GM12891 (cell line): ENCODE data around the gene AMZ2.
"Not testable (repeated sequence)": the region's sequence is repeated elsewhere in the genome, so short reads cannot be mapped to it uniquely, and the experiment has no call there.

Experiments used
- PAX5 ChIP-seq: IDR thresholded peaks from 2 replicates; pipeline ENCODE4 v1.6.1; 2011; ENCODE audit warnings: low read length, moderate library complexity, mild to moderate bottlenecking; ENCODE audit not compliant: insufficient read depth, severe bottlenecking
- POLR2A ChIP-seq: IDR thresholded peaks from 2 replicates; pipeline ENCODE4 v1.6.1; 2011; ENCODE audit warnings: low read depth, low read length, control low read depth
- POLR2AphosphoS5 ChIP-seq: IDR thresholded peaks from 2 replicates; pipeline ENCODE4 v1.6.1; 2011; ENCODE audit warnings: low read depth, low read length, control low read depth
- TAF1 ChIP-seq: IDR thresholded peaks from 2 replicates; pipeline ENCODE4 v1.6.1; 2011; ENCODE audit warnings: low read depth, low read length, control low read depth

DNA sequence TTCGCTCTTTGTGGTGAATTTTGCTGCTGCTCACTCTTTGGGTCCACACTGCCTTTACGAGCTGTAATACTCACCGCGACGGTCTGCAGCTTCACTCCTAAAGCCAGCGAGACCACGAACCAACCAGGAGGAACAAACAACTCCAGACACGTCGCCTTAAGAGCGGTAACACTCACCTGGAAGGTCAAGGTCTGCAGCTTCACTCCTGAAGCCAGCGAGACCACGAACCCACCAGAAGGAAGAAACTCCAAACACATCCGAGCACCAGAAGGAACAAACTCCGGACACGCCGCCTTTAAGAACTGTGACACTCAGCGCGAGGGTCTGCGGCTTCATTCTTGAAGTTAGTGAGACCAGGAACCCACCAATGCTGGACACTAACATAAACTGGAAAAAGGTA, 39.2 kb upstream of the AMZ2 start:
- not testable (repeated sequence) for TF ChIP-seq POLR2A, POLR2AphosphoS5, TAF1, PAX5
